WTC11 (cell line): Measurements from ENCODE around the gene PARL. TPM values are rescaled to one million over a fixed set of nuclear protein-coding genes. Genes with fewer than 3 reads are reported as not detected.

Experiments used
- ATAC-seq: fragments of 200-7000 bp; cut with Tn5 transposase; 2 replicates; pipeline ENCODE4 v1.10.0; 2021; ENCODE audit warnings: mild to moderate bottlenecking, moderate library complexity
- CTCF ChIA-PET: fragments of 300-600 bp; sonication (Branson Sonifier 250); formaldehyde crosslinking; loops from one replicate; lab custom pipeline; 2021; ENCODE audit warnings: antibody characterized with exemption; lab: Charles Lee
- POLR2A ChIA-PET: fragments of 350-600 bp; sonication (Branson Sonifier 250); formaldehyde crosslinking; loops from one replicate; lab custom pipeline; 2021; ENCODE audit warnings: antibody characterized with exemption; lab: Charles Lee
- DNase-seq: peaks from one replicate; pipeline ENCODE4 v3.0.0; 2021; ENCODE audit warnings: low spot score
- H3K27ac Mint-ChIP-seq: 2 replicates; pipeline ENCODE4 v1.8.0; 2021; ENCODE audit warnings: mixed read lengths
- H3K27me3 Mint-ChIP-seq: 2 replicates; pipeline ENCODE4 v1.8.0; 2021; ENCODE audit warnings: low read depth, mild to moderate bottlenecking, moderate library complexity, mixed read lengths
- H3K36me3 Mint-ChIP-seq: 2 replicates; pipeline ENCODE4 v1.8.0; 2021; ENCODE audit warnings: mixed read lengths
- H3K4me1 Mint-ChIP-seq: 2 replicates; pipeline ENCODE4 v1.8.0; 2022; ENCODE audit warnings: mixed read lengths
- H3K4me3 Mint-ChIP-seq: 2 replicates; pipeline ENCODE4 v1.8.0; 2021; ENCODE audit warnings: mild to moderate bottlenecking, moderate library complexity, mixed read lengths
- H3K9me3 Mint-ChIP-seq: 2 replicates; pipeline ENCODE4 v1.8.0; 2021; ENCODE audit warnings: mixed read lengths
- ARID4B ChIP-seq: sonication (generic); formaldehyde crosslinking; IDR thresholded peaks from 2 replicates; pipeline ENCODE4 v1.8.0; 2023; ENCODE audit warnings: missing genetic modification reagents, mild to moderate bottlenecking, borderline replicate concordance
- ATF1 ChIP-seq: sonication (generic); formaldehyde crosslinking; IDR thresholded peaks from 2 replicates; pipeline ENCODE4 v1.8.1; 2023; ENCODE audit warnings: mild to moderate bottlenecking, moderate library complexity, missing genetic modification reagents
- ATF6 ChIP-seq: sonication (generic); formaldehyde crosslinking; IDR thresholded peaks from 2 replicates; pipeline ENCODE4 v1.8.1; 2023; ENCODE audit warnings: mild to moderate bottlenecking, missing genetic modification reagents
- ETV6 ChIP-seq: sonication (generic); formaldehyde crosslinking; IDR thresholded peaks from 2 replicates; pipeline ENCODE4 v1.8.1; 2022; ENCODE audit warnings: mild to moderate bottlenecking, missing genetic modification reagents
- HMGXB4 ChIP-seq: sonication (generic); formaldehyde crosslinking; IDR thresholded peaks from 2 replicates; pipeline ENCODE4 v1.8.1; 2023; ENCODE audit warnings: mild to moderate bottlenecking, moderate library complexity, missing genetic modification reagents
- JUN ChIP-seq: sonication (generic); formaldehyde crosslinking; IDR thresholded peaks from 2 replicates; pipeline ENCODE4 v1.8.0; 2023; ENCODE audit warnings: mild to moderate bottlenecking, missing genetic modification reagents
- PREB ChIP-seq: sonication (generic); formaldehyde crosslinking; IDR thresholded peaks from 2 replicates; pipeline ENCODE4 v1.8.1; 2022; ENCODE audit warnings: mild to moderate bottlenecking, missing genetic modification reagents, moderate library complexity, borderline replicate concordance
- RELA ChIP-seq: sonication (generic); formaldehyde crosslinking; IDR thresholded peaks from 2 replicates; pipeline ENCODE4 v1.8.1; 2022; ENCODE audit warnings: missing genetic modification reagents, mild to moderate bottlenecking, borderline replicate concordance
- ZMAT4 ChIP-seq: fragments of 250-450 bp; sonication (Bioruptor Pico); IDR thresholded peaks from 2 replicates; pipeline ENCODE4 v1.9.0; 2021; ENCODE audit warnings: mild to moderate bottlenecking
- ZNF396 ChIP-seq: fragments of 250-450 bp; sonication (Bioruptor Pico); IDR thresholded peaks from 2 replicates; pipeline ENCODE4 v1.8.0; 2021; ENCODE audit warnings: mild to moderate bottlenecking, moderate library complexity, borderline replicate concordance
- ZNF416 ChIP-seq: fragments of 250-450 bp; sonication (Bioruptor Pico); IDR thresholded peaks from 2 replicates; pipeline ENCODE4 v1.9.0; 2021; ENCODE audit warnings: mild to moderate bottlenecking, inconsistent platforms
- ZNF671 ChIP-seq: fragments of 250-450 bp; sonication (Bioruptor Pico); IDR thresholded peaks from 2 replicates; pipeline ENCODE4 v1.8.0; 2021; ENCODE audit warnings: mild to moderate bottlenecking
- total RNA-seq: library from RNA; stranded (reverse); gene quantifications from 3 replicates; pipeline ENCODE4 v1.2.3, GENCODE V29; 2021
- TF ChIP-seq, protein P1 (sequence below): fragments of 250-450 bp; sonication (Bioruptor Pico); IDR thresholded peaks from 2 replicates; pipeline ENCODE4 v1.9.0; 2021; ENCODE audit warnings: mild to moderate bottlenecking, borderline replicate concordance
- TF ChIP-seq, protein P2 (sequence below): sonication (generic); formaldehyde crosslinking; IDR thresholded peaks from 2 replicates; pipeline ENCODE4 v1.8.1; 2022; ENCODE audit warnings: mild to moderate bottlenecking, moderate library complexity, missing genetic modification reagents

Gene PARL
- total RNA-seq, 1 experiment from 2014 or later = 93.5 TPM

- TF ChIP-seq PREB (CRISPR knock-in tag) = no peak
- TF ChIP-seq JUN = no peak
- no peak for TF ChIP-seq ZMAT4 (CRISPR knock-in tag)
- TF ChIP-seq, protein P1, sequence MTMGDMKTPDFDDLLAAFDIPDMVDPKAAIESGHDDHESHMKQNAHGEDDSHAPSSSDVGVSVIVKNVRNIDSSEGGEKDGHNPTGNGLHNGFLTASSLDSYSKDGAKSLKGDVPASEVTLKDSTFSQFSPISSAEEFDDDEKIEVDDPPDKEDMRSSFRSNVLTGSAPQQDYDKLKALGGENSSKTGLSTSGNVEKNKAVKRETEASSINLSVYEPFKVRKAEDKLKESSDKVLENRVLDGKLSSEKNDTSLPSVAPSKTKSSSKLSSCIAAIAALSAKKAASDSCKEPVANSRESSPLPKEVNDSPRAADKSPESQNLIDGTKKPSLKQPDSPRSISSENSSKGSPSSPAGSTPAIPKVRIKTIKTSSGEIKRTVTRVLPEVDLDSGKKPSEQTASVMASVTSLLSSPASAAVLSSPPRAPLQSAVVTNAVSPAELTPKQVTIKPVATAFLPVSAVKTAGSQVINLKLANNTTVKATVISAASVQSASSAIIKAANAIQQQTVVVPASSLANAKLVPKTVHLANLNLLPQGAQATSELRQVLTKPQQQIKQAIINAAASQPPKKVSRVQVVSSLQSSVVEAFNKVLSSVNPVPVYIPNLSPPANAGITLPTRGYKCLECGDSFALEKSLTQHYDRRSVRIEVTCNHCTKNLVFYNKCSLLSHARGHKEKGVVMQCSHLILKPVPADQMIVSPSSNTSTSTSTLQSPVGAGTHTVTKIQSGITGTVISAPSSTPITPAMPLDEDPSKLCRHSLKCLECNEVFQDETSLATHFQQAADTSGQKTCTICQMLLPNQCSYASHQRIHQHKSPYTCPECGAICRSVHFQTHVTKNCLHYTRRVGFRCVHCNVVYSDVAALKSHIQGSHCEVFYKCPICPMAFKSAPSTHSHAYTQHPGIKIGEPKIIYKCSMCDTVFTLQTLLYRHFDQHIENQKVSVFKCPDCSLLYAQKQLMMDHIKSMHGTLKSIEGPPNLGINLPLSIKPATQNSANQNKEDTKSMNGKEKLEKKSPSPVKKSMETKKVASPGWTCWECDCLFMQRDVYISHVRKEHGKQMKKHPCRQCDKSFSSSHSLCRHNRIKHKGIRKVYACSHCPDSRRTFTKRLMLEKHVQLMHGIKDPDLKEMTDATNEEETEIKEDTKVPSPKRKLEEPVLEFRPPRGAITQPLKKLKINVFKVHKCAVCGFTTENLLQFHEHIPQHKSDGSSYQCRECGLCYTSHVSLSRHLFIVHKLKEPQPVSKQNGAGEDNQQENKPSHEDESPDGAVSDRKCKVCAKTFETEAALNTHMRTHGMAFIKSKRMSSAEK (CRISPR knock-in tag) = no peak
- no peak for TF ChIP-seq HMGXB4
- no peak for TF ChIP-seq RELA (CRISPR knock-in tag)
Observed at GRCh38 chr3:183909030-183909600, 24.4 kb upstream of the PARL start (continued).

GRCh38 chr3:183907911-183908331 is 23.2 kb upstream of the PARL start:
- no peak overlapping the region for H3K4me3 Mint-ChIP-seq
- CTCF ChIA-PET = interaction anchor here (1.2 to 4.8 kb wide), 3 partner anchors 11 to 320 kb away, joined by 3 to 27 read pairs (median 5); partner anchors contain the start of gene PARL
- DNase-seq (no peak), ATAC-seq (no peak)
- no peak overlapping the region for H3K27ac Mint-ChIP-seq
- H3K36me3 Mint-ChIP-seq = no peaks in the 10 kb centered on the region
- peaks cover 5% of the 10 kb centered on the region for H3K4me1 Mint-ChIP-seq
- H3K27me3 Mint-ChIP-seq = no peaks in the 10 kb centered on the region
- H3K9me3 Mint-ChIP-seq = no peaks in the 10 kb centered on the region
- POLR2A ChIA-PET = no interaction called here
- no peak for TF ChIP-seq RELA (CRISPR knock-in tag)
- no peak for TF ChIP-seq ETV6 (CRISPR knock-in tag)
- TF ChIP-seq ZNF416 (CRISPR knock-in tag) = no peak
- TF ChIP-seq ZNF671 (CRISPR knock-in tag) = no peak
- no peak for TF ChIP-seq ARID4B
- TF ChIP-seq ATF1 (CRISPR knock-in tag) = no peak
- no peak for TF ChIP-seq ATF6 (CRISPR knock-in tag)
- no peak for TF ChIP-seq ZNF396
- TF ChIP-seq HMGXB4 = no peak
- TF ChIP-seq, protein P2, sequence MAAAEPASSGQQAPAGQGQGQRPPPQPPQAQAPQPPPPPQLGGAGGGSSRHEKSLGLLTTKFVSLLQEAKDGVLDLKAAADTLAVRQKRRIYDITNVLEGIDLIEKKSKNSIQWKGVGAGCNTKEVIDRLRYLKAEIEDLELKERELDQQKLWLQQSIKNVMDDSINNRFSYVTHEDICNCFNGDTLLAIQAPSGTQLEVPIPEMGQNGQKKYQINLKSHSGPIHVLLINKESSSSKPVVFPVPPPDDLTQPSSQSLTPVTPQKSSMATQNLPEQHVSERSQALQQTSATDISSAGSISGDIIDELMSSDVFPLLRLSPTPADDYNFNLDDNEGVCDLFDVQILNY = no peak
- no peak for TF ChIP-seq PREB (CRISPR knock-in tag)
